Cerebellar cortex (tissue), 1 donor: ENCODE measurements around the gene RASEF.
"Not testable (repeated sequence)": the region's sequence is repeated elsewhere in the genome, so short reads cannot be mapped to it uniquely, and the experiment has no call there.

ENCODE experiments used
- DNase-seq: peaks from one replicate; pipeline ENCODE4 v3.0.0-alpha.2; 2015; ENCODE audit warnings: low spot score

The RASEF gene

DNA sequence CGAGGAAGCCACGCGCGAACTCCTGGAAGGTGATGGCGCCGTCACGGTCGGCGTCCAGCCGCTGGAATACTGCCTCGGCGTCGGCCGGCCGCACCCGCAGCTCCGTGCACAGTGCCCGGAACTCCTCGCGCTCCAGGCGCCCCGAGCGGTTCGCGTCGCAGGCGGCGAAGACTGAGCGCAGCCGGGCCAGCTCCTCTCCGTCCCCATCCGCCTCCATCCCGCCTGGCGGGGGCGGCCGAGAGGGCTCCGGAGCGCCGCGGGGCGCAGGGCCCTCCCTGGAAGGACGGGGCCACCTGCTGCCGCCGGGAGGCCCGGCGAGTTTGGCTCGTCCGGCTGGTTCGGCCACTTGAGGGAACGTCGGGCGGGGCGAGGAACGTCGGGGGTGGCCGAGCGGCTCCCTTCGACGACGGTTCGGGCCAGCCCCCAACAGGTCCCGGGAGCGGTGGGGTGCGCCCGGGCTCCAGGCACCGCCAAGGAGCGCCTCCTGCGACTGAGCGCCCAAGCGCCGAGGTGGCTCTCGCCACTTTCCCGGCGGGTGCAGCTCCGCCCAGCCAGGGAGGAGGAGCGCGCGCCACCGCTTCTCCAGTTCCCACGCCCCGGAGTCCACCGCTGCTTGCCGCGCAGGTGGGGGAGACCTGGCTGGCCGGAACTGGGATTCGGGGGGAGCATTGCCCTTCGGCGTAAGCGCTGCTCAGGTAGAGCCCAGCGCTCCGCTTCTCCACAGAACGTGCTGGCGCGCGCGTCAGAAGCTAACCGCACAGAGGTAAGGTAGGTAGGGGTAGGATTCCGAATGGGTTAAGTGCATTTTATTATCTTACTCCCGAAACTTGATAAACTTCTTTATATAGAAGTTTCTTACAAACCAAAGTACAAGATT is at the start of gene RASEF:
TSS of gene RASEF (minus strand) at position 492 of the 877 bp plus-strand sequence. CDS start at position 217, 275 bp downstream.
- DNase-seq: no peak

DNA sequence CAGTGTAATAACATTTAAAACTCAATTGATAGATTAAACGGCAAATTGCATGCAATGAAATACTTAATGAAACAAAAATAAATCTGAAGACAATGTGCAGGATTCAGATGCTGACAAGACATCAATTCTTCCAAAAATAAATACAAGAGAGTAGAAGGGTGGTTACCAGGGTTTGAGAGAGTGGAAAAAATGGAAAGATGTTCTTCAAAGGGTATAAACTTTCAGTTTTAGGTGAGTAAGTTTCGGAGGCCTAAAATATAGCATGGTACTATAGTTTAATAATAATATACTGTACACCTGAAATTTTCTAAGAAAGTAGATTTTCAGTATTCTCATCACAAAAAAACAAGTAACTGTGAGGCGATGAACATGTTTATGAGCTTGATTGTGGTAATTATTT is 48.2 kb upstream of the RASEF start:
- no peak for DNase-seq

DNA sequence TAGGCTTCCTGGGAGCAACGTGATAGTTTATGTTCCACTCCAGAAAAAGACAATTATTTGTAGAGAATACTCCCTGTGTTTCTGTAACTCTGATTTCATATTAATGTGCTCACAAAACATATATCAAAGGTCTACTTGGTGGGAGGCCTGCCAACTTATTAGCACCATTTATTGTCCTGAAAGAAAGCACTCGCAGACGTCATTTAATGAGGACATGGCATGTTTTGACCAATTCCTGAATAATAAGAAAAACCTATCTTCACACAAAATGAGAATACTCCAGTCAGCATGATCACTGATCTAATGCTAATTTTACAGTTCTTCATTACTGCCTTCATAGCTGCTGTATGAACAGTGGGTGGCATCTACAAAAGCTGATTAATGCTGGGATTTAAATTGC is 46.4 kb upstream of the RASEF start:
- no peak for DNase-seq

DNA sequence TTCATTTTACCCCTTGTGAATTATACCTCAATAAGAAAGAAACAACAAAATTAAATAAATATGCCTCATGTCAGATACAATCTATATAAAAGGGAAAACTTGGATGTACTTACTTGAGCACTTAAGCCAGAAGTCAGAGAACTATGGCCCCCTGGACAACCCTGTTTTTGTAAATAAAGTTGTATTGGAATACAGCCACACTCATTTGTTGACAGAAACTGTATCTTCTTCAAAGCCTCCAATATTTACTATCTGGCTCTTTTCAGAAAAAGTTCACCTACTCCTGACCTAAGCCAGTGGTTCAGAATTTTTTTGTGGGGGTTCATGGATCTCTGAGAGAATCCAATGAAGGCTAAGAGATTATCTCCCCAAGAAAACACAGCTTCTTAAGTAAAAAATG is 45.3 kb upstream of the RASEF start:
- DNase-seq: no peak

DNA sequence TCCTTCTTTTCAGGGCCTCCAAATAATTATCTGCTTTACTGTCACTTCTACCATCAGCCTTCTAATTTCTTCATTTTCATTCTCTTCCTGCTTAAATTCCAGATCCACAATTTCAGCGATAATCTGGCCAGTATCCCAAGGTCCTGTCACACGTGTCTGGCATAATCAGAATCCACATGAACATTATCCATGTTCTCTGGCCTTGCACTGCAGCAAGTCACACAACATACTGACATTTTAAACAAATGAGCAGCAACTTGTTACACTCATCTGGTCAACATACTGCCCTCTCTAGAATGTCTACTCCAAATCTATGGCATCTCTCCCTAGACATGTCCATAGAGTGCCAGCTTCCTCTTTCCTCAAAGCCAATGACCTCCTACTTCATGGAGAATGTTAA is 43.8 kb upstream of the RASEF start:
- DNase-seq: no peak

DNA sequence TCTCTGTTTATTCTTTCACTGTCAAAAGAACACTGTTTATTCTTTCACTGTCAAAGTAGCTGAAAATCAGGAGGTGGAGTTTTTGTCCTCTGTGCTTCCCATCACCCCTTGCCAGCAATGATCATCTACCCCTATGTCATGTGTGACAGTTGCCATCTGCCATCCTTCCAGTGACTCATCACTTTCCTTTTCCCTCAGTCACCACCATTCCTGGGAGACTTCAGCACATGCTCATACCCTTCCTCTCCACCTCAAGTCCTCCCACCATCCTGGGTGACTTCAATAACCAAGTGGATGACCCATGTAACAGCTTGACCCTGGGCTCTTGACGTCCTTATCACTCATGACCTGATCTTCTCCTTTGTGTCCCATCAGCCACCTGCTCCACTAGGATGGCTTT is 43.3 kb upstream of the RASEF start:
- no peak for DNase-seq

DNA sequence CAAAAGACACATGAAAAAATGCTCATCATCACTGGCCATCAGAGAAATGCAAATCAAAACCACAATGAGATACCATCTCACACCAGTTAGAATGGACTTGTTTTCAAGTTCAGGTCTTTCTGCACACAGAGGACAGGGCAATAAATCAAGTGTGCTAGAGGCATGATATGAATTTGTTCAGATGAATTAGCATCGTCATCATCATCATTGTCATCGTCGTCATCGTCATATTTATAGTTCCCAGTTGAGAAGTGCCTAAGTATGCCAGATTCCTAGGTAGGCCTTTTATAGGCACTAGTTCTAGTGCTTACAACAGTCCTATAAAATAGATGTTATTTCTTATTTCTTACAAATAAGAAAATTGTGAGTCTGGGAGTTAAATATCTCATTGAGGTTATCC is 34.7 kb upstream of the RASEF start:
- no peak for DNase-seq

DNA sequence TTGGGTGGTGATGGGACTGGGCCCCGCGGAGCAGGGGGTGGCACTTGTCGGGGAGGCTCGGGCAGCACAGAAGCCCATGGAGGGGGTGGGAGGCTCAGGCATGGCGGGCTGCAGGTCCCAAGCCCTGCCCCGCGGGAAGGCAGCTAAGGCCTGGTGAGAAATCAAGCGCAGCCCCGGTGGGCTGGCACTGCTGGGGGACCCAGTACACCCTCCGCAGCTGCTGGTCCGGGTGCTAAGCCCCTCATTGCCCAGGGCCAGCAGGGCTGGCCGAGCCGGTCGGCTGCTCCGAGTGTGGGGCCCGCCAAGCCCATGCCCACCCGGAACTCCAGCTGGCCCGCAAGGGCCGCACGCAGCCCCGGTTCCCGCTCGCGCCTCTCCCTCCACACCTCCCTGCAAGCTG is 30.4 kb upstream of the RASEF start:
- not testable (repeated sequence) for DNase-seq

DNA sequence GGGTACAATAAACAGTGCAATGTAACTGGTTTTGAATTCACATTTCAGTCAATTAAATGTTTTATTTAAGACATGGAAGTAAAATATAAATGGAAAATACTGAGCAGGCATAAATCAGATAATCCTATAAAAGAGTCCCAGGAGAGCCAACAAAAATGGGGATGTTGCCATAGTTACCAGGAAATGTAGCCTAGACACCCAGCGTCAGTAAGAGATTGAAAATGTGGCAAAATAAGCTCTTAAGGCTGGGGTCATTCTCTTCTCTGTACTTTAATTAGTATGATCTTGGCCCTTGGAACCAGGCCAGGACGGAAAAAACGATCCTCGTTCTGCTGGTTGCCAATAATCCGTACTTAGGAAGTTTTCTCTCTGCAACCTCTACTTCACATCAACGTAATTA is 18.9 kb upstream of the RASEF start:
- DNase-seq: no peak

DNA sequence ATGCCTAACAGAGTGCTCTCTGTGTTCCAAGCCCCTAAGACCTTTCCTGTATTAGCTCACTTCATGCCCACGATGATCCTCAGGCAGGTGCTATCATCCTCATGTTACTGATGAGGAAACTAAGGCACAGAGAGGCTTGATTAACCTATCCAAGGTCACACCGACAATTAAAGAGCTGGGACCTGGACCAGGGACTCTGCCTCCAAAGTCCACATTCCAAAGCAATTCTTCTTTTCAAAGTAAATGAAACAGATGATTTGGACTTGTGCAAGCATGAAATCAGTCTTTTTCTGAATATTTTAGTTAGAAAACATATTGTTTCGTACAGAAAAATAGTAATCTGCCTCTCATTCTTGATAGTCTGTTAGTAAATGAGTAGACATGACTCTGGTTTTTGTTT is 18.1 kb upstream of the RASEF start:
- DNase-seq: no peak

DNA sequence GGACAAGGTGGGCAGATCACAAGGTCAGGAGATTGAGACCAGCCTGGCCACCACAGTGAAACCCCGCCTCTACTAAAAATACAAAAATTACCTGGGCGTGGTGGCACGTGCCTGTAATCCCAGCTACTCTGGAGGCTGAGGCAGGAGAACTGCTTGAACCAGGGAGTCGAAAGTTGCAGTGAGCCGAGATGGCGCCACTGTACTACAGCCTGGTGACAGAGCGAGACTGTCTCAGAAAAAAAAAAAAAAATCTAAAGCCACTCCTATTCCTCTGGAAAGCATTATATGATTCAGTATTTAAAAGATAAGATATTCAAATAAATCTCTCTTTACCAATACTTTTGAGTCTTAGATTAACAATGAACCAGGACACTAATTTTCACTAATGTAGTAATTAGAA is 13.0 kb upstream of the RASEF start:
- not testable (repeated sequence) for DNase-seq

DNA sequence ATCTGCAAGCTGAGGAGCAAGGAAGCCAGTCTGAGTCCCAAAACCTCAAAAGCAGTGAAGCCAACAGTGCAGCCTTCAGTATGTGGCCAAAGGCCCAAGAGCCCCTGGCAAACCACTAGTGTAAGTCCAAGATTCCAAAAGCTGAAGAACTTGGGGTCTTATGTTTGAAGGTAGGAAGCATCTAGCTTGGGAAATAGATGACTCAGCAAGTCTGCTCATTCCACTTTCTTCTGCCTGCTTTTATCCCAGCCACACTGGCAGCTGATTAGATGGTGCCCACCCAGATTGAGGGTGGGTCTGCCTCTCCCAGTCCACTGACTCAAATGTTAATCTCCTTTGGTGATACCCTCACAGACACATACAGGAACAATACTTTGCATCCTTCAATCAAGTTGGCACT is 9.6 kb upstream of the RASEF start:
- DNase-seq: not testable (repeated sequence)

DNA sequence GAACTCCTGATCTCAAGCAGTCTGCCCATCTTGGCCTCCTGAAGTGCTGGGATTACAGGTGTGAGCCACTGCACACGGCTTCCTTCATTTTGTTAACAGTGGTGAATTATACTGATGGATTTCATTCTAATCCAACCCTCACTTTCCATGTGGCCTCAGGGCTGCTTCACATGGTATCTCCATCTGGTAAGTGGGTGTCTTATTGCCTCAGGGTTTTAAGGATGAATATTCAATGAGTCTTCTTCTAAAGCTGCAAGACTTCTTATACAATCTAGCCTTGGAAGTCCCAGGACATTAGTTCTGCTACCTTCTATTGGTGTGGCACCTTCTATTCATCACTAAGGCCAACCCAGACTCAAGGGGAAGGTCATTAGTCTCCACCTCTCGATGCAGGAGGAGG is 8.7 kb upstream of the RASEF start:
- DNase-seq: no peak

DNA sequence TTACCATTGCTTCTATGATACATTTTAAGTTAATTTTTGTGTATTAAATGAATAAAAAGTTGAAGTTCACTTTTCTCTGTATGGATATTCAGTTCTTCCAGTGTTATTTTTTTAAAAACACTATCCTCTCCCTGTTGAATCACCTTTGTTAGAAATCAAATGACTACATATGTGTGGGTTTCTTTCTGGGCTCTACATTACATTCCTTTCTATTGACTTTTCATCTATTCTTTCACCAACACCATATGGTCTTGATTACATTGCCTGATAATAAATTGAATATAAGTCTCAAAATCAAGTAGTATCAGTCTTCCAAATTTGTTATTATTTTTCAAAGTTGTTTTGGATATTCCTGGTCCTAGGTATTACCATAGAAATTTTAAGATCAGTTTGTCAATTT is 7.3 kb upstream of the RASEF start:
- no peak for DNase-seq

DNA sequence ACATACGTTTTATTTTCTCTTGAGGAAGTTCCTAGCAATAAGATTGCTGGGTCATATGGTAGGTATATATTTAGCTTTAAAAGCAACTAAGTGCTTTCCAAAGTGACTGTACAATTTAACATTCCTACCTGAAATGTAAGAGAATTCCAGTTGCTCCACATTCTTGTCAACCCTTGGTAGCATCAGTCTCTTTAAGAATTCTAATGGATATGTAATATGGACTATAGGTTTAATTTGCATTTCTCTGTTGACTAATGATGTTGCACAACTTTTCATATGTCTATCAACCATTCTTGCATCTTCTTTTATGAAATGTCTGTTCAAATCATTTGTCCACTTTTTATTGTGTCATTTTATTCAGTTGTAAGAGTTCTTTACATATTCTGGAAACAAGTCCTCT is 6.7 kb upstream of the RASEF start:
- no peak for DNase-seq

DNA sequence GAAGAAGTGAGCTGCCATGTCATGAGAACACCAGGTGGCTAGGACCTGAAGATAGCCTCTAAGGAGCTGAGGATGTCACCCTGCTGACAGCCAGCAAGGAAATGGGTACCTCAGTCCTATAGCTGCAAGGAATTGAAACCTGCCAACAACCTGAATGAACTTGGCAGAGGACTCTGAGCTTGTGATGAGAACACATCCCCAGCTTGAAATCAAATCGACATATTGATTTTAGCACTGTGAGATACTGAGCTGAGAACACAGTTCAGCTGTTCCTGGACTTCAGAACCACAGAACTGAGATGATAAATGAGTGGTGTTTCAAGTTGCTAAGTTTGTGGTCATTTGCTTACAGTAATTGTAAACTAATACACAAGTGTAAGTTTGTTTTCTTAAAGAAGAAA is 5.5 kb upstream of the RASEF start:
- no peak for DNase-seq

DNA sequence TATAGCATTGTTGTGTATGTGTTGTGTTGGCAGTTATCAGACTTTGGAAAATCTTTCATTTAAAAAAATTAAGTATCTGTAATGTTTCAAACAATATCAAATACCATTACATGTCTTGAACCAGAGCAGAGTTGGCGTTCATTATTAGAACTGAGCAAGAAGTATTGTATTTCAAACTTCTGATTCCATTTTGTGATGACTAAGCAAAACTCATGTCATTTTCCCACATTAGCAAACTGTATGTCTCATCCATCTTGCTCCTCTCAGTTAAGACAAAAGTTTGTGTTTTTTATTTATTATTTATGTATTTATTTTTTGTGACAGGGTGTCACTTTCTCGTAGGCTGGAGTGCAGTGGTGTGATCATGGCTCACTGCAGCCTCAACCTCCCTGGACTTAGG is 4.6 kb upstream of the RASEF start:
- no peak for DNase-seq

DNA sequence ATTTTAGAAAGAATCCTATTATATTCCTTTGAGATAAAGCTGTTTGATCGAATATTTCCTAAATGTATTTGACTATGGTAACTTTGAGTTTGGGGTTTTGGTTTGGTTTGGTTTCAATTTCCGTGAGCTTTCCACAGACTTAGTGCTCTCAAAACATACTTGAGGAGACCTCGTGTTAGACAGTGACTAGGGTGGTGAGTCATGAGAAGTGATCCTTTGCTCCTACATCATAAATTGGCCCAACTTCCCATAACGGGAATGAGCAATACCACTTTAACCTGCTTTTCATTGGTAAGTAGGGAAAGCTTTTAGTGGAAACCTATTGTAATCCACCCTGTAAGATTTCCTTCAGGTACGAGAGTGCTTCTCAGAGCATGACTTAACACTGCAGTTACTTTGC is 3.8 kb upstream of the RASEF start:
- DNase-seq: no peak

DNA sequence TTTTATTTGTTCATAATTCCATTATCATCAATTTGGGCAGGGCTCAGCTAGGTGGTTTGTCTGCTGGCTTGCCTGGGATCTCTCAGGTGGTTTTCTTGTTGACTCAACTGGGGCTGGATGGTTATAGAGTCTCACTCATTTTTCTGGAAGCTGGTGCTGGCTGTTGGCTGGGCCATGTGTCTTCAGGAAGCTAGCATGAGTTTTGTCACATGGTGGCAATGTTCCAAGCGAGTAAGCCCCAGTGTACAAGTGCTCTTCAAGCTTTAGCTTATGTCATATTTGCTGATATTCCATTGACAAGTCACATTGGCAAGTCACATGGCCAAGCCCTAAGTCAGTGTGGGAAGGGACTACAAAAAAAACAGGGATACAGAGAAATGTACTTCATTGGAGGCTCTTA is 2.3 kb upstream of the RASEF start:
- DNase-seq: no peak

DNA sequence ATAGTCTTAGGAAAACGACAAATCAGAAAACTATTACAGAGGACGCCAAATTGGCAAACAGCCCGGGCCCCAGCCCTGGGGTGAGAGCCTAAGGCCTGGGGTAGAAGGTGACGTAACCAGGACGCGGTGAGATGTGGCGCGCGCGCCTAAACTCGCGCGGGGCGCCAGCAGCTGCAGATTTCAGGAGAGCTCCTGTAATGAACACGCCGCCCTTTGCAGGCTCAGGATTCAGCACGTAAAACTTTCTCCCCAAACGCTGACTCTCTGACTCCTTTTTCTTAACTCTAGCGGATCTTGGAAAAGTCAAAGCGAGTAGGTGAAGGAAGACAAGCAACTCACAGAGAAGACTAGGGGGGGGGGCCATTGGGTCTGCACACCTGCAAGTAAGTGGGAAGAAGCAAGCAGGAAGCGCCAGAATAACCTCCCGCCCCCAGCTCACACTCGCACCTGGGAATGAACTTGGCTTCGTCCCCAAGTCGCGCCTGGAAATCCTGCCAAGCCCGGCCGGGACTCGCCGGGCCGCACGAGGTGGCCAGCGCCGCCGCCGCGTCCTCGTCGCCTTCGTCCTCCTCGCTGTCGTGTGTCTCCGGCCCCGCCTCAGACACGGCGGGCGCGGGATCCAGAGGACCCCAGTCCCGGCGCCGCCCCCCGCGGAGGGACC is 822 bp downstream of the RASEF start:
- no peak for DNase-seq

DNA sequence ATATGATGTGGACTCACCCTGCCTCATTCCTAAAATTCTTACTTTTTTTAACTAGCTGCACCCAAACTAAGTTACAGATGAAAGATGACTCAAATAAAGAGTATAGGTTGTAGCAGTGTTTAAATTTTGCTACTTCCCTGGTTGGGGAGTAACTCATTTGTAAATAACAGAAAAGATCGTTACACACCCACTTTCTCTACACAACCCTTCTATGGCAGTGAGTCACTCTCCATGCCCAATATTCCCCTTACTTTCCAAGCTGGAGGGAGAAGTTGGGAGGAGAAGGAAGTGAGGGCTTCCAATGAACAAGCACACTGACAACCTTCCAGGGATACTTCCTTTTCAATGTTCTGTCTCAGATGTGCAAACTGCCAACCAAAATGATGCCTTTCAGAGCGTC is 1.9 kb downstream of the RASEF start:
- DNase-seq: no peak

DNA sequence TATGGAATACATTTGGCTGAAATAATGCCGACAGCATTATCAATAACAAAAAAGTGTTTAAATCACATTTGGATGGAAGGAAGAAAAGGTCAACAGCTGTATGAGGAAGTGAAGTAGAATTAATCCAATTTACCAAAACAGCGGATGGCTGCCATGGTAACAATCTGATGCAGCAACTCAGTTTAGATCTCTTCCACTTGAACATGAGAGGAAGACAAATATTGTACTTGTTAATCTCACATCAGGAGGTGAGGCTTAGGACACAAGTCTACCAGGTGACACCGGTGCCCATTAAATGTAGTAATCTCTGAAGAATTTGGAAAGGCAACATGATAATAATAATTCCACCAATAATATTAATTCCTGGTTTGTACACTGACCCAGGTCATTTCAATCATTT is 2.4 kb downstream of the RASEF start:
- DNase-seq: no peak

DNA sequence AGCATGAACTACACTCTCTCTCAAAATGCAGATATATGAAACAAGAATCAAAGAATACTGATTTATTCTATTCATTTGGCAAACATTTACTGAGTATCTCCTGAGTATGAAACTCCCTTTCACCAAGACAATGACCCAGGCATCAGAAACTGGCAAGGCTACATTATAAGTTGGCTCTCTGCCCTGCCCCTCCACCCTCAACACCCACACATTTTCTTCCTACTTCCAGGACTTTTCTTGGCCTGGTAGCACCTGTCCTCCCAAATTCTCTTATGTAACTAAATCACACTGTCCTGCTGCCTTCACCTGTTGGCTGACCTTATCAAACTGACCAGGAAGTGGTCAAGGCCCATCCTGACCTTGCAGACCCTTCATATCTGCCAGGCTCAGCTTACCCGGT is 3.5 kb downstream of the RASEF start:
- no peak for DNase-seq

DNA sequence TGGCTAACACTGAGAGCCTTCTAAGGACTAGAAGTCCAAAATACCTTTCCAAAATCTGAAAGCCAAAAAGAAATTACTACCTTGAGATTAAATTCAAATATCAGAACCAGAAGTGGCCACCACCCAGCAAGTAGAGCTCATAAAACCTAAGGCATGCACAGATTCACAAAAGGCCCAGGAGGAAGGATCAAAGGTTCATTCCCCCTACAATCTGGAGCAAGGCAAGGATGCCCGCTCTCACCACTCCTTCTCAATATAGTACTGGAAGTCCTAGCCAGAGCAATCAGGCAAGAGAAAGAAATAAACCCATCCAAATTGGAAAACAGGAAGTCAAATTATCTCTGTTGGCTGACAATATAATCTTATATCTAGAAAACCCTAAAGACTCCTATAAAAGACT is 6.0 kb downstream of the RASEF start:
- DNase-seq: no peak
